ENCODE results near the gene MOV10L1.
"Not testable (repeated sequence)": the region's sequence is repeated elsewhere in the genome, so short reads cannot be mapped to it uniquely, and the experiment has no call there.

Gene MOV10L1

DNA sequence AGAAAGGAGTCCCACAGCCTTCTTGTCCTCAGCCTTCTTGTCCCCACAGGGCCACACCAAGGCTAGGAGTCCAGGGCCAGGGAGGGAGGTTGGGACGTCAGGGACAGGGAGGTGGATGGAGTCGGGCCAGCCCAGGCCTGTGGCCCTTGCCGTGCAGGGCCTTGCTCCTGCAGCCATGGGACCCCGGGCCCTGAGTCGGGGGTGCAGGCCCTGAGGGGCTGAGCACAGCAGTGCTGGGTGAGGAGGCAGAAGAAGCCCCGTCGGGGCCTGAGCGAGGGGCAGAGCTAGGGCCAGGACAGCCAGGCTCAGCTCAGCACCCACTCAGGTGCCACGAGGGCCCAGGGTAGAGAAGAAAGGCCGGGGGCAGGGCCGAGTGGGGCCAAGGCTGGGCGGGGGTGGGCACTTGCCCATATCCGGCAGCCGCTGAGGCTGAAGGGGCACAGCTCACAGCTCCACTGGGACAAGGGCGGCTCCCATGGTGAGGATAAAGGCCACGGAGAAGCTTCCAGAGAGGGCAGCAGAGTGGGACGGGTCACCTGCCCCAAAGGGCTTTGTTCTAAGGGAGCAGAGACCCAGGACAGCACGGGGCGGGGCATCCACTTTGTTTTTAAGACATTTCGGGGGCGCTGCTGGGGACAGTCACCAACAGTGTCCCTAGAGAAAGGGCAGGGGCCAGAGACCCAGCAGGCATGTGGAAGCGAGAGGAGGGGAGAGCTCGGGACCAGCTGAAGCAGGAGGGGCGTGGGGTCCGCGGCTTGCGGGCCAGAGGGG is 8.2 kb upstream of the MOV10L1 start:
- no peak for DNase-seq

DNA sequence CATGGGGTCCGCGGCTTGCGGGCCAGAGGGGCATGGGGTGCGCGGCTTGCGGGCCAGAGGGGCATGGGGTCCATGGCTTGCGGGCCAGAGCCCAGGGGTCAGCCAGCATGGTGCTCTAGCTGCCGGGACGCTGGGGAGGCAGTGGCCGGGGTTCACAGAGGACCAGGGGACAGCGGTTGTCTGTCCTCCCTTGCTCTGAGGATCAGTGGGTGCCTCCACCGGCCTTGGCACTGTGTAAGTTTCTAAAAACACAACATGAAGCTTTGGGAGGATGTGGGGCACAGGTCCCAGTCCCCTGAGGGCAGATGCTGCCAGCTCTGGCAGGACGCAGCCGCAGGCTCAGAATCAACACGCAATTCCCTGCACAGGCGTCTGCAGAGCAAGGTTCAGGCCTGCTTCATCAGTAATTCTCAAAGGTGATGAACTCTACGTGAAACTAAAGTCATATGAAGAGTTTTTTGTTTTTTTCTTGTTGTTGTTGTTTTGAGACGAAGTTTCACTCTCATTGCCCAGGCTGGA is 7.5 kb upstream of the MOV10L1 start:
- DNase-seq: no peak

DNA sequence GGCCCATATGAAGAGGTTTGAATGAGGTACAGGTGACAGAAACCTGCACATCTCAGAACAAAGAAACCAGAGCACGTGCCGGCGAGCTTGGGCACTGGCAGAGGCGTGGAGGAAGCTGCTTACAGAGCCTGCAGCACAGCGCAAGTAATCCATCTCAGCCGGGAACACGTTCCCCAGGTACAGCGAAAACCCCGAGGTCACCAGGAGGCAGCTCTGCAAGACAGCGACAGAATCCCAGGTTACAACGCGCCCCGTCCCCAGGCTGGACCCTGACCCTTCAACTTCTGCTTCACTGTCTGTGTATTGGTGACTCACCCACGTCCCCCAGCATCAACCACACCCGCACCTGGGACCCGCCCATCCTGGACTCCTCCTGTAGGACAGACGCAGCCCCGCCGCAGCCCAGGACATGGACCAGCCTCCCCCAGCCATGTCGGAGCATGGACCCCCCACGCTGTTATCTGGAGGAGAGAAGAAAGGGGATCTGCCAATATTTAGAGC is 6.8 kb upstream of the MOV10L1 start:
- no peak for DNase-seq

DNA sequence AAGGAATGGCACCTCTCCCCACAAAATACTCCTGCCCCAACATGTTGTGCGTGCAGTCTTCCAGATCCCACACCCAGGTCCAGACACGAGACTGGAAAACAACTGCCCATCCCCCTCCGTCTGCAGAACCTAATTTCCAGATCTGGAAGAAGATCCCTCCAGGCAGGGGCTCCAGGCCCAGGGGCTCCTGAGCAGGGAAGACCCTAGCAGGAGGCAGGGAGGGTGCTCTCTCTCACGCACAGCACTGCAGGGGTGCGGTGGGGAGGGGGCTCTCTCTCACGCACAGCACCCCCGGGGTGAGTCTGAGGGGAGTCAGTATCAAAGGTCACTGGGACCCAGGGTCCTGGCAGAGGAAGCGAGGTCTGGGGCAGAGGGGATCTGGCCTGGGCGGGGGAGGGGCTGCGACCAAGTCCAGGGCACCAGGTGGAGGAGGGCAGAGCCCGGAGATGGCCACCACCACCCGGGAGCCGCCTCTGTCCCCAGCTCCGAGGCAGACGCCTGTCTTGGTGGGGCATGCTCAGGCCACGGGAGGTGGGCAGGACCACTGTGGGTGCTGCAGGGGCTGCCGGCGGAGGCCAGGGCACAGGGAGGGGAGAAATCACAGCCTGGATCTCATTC is 6.2 kb upstream of the MOV10L1 start:
- DNase-seq: no peak

DNA sequence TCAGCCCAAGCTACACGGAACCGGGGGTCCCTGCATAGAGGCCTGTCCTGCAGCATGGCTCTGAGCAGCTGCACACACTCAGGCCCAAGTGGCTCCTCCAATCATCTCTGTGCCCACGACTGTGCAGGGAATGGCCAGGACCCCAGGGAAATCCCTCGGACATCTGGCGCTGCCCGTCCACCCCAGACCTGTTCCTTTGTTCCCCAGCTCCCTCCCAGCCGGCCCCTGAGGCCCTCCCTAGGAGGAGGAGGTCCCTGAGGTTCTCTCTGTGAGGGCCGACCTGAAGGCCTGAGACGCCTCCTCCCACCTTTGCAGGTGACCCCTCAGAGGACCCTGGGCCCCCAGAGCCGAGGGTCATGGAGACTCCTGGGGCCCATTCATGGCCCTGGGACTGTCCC is 5.7 kb upstream of the MOV10L1 start:
- DNase-seq: no peak

DNA sequence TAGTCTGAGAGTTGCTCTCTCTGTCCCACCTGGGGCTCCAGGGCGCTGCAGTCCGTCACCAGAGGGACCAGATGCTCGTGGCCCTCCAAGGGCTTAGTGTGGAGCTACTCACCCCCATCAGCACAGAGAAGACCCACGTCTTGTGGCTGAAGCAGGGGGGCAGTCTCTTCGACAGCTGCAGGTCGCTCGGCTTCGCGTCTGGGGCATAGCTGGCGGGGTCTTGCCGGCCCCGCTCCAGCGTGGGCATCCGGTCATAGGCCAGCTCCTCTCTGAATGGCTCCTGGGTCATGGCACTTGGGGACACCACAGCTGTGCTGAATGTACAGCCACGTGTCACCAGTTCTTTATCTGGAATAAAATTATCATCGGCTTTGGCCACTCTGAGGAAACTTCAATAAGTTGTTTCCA is 5.2 kb upstream of the MOV10L1 start:
- DNase-seq: no peak

DNA sequence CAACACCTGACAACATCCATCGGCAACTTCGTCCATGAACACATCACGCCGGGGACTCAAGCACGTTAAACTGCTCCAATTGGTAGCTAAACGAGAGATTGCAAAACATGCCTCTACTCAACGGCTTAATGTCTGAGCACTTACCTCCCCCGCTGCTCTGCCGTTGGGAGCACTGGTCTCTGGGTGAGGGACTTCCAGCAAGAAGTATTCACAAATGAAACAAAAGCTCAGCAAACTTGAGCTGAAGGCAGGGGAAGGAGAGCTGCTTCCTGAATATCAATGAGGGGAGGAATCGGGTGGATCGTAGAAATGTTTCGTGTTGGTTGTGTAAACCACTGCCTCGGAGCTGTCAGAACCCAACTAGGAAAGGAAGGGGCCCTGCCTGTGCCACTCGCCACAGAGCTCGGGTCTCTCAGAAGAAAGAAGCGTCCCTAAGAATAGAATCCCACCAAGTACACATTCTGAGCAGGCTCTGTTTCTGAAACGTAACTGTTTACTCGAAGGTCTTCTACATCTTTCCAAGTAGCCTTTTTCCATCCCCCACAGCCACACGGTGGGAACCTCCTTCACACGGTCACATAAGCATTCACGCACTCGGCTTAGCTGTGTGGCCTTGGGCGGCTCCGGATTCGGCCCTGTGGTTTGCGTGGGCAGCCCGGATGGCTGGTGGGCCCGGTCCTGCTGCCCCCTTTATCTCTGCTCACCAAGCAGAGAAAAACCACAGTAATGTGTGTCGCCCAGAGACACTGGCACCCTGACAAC is 4.4 kb upstream of the MOV10L1 start, which contains the start of gene MLC1:
Gene MLC1 (minus strand): TSS at position 216 of the 762 bp plus-strand sequence. CDS start 524 bp downstream, outside the sequence.
- DNase-seq: no peak

DNA sequence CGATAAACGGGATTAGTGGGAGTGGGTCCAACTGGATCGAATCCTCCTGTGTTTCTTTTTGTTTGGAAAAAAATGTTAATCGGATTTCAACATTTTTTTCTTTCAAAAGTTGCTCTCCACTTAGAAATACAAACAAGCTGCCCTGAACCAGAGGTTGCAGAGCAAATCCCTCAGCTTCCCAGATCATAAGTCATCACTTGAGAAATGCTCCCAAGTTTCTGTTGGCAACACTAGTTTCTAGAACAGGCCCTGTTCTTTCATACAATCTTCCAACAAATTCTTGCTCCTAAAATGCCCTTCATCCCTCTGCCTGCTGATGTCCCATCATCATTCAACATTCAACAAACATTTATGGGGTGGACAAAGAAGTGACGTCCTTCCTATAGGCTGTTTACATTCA is 3.3 kb upstream of the MOV10L1 start:
- DNase-seq: peak; percentile 10

DNA sequence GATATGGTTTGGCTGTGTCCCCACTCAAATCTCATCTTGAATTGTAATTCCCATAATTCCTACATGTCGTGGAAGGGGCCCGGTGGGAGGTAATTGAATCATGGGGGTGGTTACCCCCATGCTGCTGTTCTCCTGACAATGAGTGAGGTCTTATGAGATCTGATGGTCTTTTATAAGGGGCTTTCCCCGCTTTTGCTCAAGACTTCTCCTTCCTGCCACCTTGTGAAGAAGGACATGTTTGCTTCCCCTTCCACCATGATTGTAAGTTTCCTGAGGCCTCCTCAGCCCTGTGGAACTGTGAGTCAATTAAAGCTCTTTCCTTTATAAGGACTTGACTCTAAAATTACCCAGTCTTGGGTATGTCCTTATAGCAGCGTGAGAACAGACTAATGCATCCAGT is 2.8 kb upstream of the MOV10L1 start:
- not testable (repeated sequence) for DNase-seq

DNA sequence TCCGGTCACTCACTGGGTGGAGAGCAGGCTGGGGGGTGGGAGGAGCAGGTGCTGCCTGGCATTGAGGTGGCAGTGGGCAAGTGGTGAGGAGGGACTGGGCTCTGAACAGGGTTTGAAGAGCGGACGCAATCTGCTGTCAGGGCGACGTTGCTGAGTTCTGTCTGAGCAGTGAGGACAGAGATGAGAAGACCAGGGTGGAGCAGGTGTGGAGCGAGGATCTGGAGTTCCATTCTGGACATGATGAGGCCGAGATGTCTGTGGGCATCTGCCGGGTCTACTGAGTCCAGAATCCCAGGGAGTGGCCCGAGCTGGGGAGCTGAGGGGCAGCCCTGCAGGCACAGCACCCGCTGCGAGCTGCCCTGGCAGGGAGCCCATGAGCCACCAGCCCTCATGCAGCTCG is 2.2 kb upstream of the MOV10L1 start:
- no peak for DNase-seq

DNA sequence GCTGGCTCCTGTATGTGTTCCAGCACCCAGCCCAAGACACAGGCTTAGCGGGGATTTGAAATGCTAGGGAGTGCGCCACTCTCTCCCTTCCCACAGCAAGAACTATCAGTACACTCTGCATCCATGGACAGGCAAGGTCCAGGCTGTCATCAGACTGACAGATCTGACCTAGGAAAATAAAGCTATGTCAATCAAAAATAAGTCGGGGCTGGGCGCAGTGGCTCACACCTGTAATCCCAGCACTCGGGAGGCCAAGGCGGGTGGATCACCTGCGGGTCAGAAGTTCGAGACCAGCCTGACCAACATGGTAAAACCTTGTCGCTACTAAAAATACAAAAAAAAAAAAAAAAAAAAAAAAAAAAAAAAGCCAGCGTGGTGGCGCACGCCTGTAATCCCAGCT is 1.7 kb upstream of the MOV10L1 start:
- no peak for DNase-seq

DNA sequence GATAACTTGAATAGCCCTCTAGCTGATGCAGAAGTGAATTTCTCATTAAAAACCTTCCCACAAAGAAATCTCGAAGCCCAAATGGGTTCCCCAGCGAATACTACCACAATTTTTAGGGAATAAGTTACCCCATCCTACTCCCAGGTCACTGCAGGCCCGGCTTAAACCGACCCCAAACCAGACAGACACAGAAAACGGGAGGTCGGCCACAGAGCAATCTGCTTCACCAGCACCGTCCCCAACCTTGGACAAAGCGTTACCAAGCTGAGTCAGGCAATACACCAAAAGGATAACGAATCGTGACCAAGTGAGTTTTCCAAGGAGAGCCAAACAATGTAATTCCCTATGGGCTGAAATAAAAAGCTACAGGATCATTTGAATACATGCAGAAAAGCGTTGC is 575 bp upstream of the MOV10L1 start:
- no peak for DNase-seq

DNA sequence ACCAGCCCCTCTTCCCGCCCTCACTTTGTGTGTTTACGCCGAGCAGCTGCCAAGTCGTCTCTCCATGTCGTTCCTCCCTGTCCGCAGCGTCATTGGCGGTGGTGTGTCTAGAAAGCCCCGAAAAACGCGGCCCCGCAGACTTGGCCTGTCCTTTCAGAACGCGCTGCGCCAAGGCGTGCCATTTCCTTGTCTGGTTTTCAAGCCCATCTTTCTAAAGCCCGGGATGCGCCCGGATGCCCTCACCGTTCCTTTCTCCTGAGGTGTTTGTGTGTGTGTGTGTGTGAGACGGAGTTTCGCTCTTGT is 557 bp downstream of the MOV10L1 start:
- no peak for DNase-seq

DNA sequence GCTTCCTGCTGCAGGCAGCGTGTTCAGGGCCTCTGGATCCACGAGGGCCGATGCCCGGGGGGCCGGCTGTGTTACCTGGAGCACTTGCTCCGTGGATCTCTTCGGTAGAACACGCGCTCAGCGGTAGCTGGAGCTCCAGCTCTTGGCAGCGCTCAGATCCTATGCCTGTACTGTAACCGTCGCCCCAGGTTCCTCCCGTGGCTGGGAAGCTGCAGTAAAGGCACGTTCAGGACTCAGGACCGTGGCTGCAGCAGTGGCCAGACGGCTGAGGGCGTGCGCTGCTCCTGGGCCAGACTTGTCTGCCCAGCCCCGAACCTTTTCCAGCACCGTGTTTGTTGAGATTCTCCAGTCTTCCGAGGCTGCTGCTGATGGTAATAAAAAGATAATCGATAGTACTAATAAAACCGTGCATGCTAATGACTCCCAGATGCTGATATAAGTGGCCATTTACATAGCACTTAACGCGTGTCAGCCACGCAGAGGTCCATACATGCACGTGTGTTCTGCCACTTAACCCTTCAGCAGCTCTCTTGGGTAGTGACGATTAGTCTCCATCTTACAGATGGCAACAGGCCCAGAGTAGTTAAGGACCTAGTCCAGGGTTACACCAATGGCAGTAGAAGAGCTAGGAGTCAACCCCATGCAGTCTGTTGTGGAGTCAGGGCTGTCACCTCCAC is 1.4 kb downstream of the MOV10L1 start:
- no peak for DNase-seq

DNA sequence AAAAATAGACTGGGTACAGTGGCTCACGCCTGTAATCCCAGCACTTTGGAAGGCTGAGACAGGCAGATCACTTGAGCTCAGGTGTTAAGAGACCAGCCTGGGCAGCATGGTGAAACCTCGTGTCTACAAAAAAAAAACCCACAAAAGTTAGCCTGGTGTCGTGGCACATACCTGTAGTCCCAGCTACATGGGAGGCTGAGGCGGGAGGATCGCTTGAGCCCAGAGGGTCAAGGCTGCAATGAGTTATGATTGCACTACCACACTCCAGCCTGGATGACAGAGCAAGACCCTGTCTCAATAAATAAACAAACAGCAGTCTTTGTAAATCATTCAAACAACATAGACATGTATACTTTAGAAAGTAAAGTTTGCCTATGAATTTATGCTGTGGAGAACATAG is 2.5 kb downstream of the MOV10L1 start:
- DNase-seq: no peak

DNA sequence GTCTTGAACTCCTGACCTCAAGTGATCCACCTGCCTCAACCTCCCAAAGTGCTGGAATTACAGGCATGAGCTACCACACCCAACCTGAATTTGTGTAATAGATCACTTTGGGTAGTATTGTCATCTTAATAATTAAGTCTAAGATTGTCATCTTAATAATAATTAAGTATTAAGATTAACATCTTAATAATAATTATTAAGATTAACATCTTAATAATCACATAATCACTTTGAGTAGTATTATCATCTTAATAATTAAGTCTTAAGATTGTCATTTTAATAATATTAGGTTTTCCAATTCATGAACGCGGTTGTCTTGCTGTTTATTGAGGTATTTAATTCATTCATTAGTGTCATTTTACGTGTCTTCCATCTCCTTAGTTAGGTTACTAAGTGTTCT is 8.2 kb downstream of the MOV10L1 start:
- DNase-seq: no peak

DNA sequence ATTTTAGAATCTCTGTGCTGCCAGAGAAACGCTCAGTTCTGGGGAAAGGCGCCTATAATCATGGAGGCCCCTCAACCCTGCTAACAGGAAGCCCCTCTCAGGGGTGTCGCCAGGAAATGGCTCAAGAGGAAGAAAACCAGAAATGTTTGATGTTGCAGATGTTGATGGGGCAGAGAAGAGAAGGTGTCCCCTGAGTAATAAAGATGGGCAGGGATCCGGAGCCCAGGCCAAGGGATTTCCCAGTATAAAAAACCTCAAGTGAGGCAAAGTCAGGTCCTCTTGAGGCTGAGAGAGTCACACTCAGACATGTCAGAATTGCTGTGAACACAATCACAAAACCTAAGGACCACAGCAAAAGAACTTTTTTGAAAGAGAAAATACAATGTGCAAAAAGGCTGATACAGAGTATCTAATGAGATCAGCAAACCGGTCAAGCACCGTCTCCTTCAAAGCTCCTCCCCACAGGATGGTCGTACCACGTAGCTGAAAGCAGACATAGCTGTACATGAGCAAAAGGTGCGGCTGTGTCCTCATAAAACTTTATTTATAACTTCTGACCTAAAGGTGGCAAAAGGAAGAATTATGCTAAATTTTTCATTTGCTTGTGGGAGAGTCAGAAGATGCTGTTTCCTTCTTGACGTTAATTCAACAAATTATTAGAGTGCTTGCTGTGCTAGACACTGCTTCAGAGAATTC is 12.2 kb downstream of the MOV10L1 start:
- DNase-seq: no peak

DNA sequence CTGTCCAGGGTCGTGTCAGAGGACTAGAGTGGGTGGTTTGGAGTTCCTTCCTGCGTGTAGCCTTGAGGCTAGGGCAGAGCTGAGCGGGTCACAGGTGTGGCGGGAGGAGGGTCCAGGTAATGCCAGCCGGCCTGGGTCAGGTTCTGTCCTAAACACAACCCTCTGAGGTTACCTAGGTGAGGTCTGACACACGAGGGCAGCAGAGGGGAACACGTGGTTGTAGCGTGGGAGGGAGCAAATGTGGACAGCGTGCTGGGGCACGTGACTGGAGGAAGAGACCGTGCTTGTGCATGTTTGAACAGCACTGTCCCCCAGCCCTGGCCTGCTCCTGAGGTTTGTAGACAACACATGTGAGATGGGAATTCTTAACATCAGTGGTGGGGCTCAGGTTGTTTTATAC is 13.1 kb downstream of the MOV10L1 start:
- no peak for DNase-seq

DNA sequence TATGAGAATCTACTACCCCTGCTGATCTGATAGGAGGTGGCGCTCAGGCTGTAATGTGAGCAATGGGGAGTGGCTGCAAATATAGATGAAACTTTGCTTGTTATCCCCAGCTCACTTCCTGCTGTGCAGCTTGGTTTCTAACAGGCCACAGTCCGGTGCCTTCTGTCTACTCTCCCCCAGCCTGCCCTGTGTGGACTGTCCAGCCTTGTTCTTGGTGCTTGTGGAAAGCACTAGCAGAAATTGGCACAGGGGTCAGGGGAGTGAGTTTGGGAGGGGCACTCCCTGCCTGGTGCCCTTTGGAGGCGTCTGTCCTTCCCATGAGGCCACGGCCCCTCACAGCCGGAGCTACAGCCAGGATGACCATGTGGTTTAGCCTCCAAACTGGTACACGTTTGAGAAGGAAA is 14.3 kb downstream of the MOV10L1 start:
- no peak for DNase-seq

DNA sequence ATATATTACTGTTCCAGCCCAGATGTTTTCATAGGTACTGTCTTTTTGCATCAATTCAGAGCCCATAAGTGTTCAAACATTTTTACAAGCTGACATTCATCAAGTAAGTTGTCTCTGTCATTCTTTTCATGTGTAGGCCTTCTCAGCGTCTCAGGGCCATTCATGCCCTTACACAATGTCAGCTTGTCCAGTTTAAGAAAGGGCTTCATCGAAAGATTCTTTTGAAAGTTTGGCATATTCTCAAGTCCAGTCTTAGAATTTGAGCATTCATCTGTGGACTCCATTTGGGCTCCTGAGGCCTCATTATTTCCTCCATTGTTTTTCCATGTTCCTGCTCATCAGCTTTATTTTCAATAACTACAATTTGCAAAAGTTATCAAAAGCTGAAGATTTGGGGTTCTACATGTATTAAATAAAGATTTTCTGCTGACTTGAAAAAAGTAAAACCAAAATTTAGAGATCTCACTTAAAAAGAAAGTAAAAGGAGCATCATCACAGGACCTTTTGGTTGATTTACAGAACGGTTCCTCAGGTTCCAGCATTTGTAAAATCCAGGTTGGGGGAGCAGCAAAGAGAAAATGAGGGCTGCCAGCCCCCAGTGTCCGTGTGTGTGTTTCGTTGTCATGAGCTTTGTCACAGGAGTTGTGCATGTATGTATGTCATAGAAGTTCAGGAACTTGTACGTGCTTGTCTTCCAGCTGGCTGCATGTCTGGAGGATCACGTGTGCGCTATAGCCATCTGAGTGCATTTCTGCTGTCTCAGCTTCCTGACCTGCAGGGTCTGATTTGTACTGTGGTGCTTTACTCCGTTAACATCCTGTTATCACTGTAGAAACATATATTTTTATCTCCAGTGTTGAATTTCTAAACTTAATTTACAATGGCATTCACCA is 15.6 kb downstream of the MOV10L1 start:
- peak; percentile 63 for DNase-seq

DNA sequence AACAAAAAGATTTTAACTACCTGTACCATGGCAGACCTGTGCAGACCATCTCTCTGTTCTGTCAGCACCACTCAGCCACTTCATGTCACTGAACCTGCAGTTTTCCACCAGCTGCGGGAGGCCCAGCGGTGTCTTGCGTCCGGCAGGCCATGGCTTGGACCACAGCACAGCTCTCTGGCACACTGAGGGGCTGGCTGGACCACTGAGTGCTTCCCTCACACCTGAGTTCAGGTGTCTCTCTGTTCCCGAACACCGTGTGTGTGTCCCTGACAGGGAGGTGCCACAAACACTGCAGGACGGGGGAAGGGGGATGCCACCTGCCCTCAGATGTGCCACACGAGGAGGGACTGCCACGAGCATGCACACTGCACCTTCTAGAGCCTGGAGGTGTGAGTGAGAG is 17.7 kb downstream of the MOV10L1 start:
- no peak for DNase-seq
